Activated effector memory CD4-positive, alpha-beta T cell treated with Interleukin-2 at 50 U/mL for 16 hours (primary cell): ENCODE measurements around the gene GFRA1.

Experiments used
- DNase-seq: peaks from one replicate; pipeline ENCODE4 v3.0.0-alpha.2; 2020

Gene GFRA1

GRCh38 chr10:116014871-116015582, 258.0 kb downstream of the GFRA1 start:
- DNase-seq, result no peak

GRCh38 chr10:116014326-116014725, 258.7 kb downstream of the GFRA1 start:
- DNase-seq, result no peak

- no peak for DNase-seq
Measured at GRCh38 chr10:116011929-116012328, 261.1 kb downstream of the GFRA1 start.

- DNase-seq, result no peak
Measured at GRCh38 chr10:116007256-116007891, 265.6 kb downstream of the GFRA1 start.
